LNCAP (cell line): Measurements from ENCODE around the gene TJP3.

Experiments
- TF ChIP-seq, protein P1 (sequence below): fragments of 450-650 bp; IDR thresholded peaks from 2 replicates; pipeline ENCODE4 v1.5.1; 2017; ENCODE audit warnings: mild to moderate bottlenecking

The TJP3 gene

DNA sequence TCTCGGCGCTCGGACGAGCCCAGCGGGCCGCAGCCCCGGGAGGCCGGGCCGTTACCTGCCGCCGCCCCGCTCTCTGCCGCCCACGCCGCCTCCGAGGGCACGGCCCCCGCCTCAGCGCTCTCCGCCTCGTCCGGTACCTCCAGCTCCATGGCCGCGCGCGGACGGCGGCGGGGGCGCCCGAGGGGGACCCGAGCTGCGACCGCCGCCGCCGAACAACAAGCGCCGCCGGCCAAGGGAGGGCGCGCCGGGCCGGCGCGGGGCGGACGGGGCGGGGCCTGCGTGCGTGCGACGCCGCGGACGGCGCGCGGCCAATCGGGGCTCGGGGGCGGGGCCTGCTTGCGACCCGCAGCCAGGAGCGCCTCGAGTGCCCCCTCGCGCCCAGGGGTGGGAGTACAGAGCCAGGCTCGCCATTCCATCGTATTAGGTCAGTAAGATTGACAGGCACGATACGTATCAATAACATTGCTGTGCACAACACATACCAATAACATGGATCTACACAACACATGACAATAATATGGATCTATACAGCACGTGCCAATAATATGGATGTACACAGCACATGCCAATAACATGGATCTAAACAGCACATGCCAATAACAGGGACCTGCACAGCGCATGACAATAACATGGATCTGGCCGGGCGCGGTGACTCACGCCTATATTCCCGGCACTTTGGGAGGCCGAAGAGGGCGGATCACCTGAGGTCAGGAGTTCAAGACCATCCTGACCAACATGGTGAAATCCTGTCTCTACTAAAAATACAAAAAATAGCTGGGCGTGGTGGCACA lies 7.7 kb upstream of the TJP3 start, which contains the start of gene PIP5K1C:
PIP5K1C (minus strand) TSS at position 227 of the 791 bp plus-strand sequence; CDS start at position 149, 78 bp downstream.
- TF ChIP-seq, protein P1, sequence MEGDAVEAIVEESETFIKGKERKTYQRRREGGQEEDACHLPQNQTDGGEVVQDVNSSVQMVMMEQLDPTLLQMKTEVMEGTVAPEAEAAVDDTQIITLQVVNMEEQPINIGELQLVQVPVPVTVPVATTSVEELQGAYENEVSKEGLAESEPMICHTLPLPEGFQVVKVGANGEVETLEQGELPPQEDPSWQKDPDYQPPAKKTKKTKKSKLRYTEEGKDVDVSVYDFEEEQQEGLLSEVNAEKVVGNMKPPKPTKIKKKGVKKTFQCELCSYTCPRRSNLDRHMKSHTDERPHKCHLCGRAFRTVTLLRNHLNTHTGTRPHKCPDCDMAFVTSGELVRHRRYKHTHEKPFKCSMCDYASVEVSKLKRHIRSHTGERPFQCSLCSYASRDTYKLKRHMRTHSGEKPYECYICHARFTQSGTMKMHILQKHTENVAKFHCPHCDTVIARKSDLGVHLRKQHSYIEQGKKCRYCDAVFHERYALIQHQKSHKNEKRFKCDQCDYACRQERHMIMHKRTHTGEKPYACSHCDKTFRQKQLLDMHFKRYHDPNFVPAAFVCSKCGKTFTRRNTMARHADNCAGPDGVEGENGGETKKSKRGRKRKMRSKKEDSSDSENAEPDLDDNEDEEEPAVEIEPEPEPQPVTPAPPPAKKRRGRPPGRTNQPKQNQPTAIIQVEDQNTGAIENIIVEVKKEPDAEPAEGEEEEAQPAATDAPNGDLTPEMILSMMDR = peak; percentile 83

GRCh38 chr19:3701200-3701599 lies 7.0 kb upstream of the TJP3 start:
- TF ChIP-seq, protein P1 = no peak

GRCh38 chr19:3707868-3708206 lies 347 bp upstream of the TJP3 start:
- TF ChIP-seq, protein P1 = no peak

- TF ChIP-seq, protein P1 = no peak
Measured at GRCh38 chr19:3710265-3710812, 2.2 kb downstream of the TJP3 start.

- TF ChIP-seq, protein P1 = no peak
Measured at GRCh38 chr19:3712663-3713611, 4.8 kb downstream of the TJP3 start.

DNA sequence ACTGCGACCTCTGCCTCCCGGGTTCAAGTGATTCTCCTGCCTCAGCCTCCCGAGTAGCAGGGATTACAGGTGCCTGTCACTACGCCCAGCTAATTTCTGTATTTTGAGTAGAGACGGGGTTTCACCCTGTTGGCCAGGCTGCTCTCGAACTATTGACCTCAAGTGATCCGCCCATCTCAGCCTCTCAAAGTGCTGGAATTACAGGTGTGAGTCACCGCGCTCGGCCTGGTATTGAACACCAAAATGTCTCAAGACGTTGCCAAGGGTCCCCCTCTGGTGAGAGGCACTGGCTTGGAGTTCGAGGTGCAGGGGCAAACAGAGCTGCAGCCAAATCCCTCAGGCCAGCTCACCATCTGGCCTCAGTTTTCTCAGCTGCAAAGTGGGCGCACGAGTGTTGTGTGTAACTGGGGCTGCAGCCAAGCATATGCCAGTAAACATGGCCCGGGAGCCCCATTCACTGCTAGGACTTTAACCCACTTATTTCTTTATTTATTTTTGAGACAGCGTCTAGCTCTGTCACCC lies 8.0 kb downstream of the TJP3 start:
- TF ChIP-seq, protein P1 = no peak

DNA sequence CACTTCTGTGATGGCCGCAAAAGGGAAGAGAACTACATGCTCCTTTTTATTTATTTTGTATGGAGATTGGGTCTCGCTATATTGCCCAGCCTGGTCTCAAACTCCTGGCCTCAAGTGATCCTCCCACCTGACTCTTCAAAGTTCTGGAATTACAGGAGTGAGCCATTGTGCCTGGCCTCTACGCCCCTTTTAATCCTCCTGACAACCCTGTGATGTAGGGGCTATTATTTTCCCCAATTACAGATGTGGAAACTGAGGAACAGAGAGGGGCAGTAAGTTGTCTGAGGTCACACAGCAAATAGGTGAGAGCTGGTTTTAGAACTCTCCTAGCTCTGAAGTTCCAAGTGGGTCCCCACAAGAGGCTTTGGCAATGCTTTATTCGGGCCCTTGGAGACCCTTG lies 11.7 kb downstream of the TJP3 start:
- TF ChIP-seq, protein P1 = no peak
